Activated B cell treated with CpG ODN at 0.5 μM for 24 hours (primary cell): Measurements from ENCODE around the gene YLPM1. TPM values are rescaled to one million over a fixed set of nuclear protein-coding genes. Genes with fewer than 3 reads are reported as not detected.

Experiments
- ATAC-seq: fragments of 200-7000 bp; cut with Tn5 transposase; one replicate; pipeline ENCODE4 v1.10.0; 2021; ENCODE audit warnings: low read depth, mild to moderate bottlenecking, moderate library complexity
- CTCF ChIA-PET: fragments of 350-600 bp; sonication (Branson Sonifier 250); formaldehyde crosslinking; loops from one replicate; lab custom pipeline; 2021; ENCODE audit warnings: antibody characterized with exemption; lab: Charles Lee
- POLR2A ChIA-PET: fragments of 350-600 bp; sonication (Branson Sonifier 250); formaldehyde crosslinking; loops from one replicate; lab custom pipeline; 2021; ENCODE audit warnings: antibody characterized with exemption; lab: Charles Lee
- DNase-seq: peaks from one replicate; pipeline ENCODE4 v3.0.0; 2022
- H3K27ac Mint-ChIP-seq: one replicate; pipeline ENCODE4 v1.8.0; 2020; ENCODE audit warnings: mixed read lengths
- H3K27me3 Mint-ChIP-seq: one replicate; pipeline ENCODE4 v1.8.0; 2021; ENCODE audit warnings: mixed read lengths
- H3K36me3 Mint-ChIP-seq: one replicate; pipeline ENCODE4 v1.8.0; 2021; ENCODE audit warnings: low read depth, mixed read lengths
- H3K4me1 Mint-ChIP-seq: one replicate; pipeline ENCODE4 v1.8.0; 2021; ENCODE audit warnings: mixed read lengths
- H3K4me3 Mint-ChIP-seq: one replicate; pipeline ENCODE4 v1.8.0; 2020; ENCODE audit warnings: mild to moderate bottlenecking, mixed read lengths
- H3K9me3 Mint-ChIP-seq: one replicate; pipeline ENCODE4 v1.8.0; 2020; ENCODE audit warnings: mixed read lengths
- CTCF ChIP-seq: fragments of 200-600 bp; IDR thresholded peaks from one replicate; pipeline ENCODE4 v1.8.0; 2022; ENCODE audit warnings: antibody characterized with exemption, mild to moderate bottlenecking
- intact Hi-C: fragments of 100-400 bp; cut with micrococcal nuclease; formaldehyde crosslinking; loops from one replicate; pipeline ENCODE4 v1.15.1; 2024
- total RNA-seq: library from RNA; stranded (reverse); gene quantifications from 2 replicates; pipeline ENCODE4 v1.2.3, GENCODE V29; 2022

The YLPM1 gene
- total RNA-seq, 1 donor from 2014 or later = 85.9 TPM

- H3K4me1 Mint-ChIP-seq = peaks cover 4% of the 10 kb centered on the region
- DNase-seq = no peak
- POLR2A ChIA-PET = no interaction called here
- TF ChIP-seq CTCF = no peak
- no peak overlapping the region for H3K27ac Mint-ChIP-seq
- no peaks in the 10 kb centered on the region for H3K36me3 Mint-ChIP-seq
- H3K4me3 Mint-ChIP-seq = no peak overlapping the region
- ATAC-seq = no peak
- intact Hi-C loops = no loop called here
- no peaks in the 10 kb centered on the region for H3K27me3 Mint-ChIP-seq
- no peaks in the 10 kb centered on the region for H3K9me3 Mint-ChIP-seq
- CTCF ChIA-PET = interaction anchor here (1.2 kb wide), 1 partner anchor 13 kb away, joined by 3 read pairs; no protein-coding TSS in a partner anchor
Observed at GRCh38 chr14:74866708-74867389, 103.7 kb downstream of the YLPM1 start.

GRCh38 chr14:74867673-74868072 lies 104.6 kb downstream of the YLPM1 start:
- H3K36me3 Mint-ChIP-seq = no peaks in the 10 kb centered on the region
- no peak overlapping the region for H3K27ac Mint-ChIP-seq
- H3K9me3 Mint-ChIP-seq = no peaks in the 10 kb centered on the region
- CTCF ChIA-PET = interaction anchor here (0.9 to 1.2 kb wide), 2 partner anchors 12 to 40 kb away, joined by 3 read pairs; no protein-coding TSS in a partner anchor
- DNase-seq (no peak), ATAC-seq (no peak)
- intact Hi-C loops = no loop called here
- no peak overlapping the region for H3K4me3 Mint-ChIP-seq
- H3K4me1 Mint-ChIP-seq = peaks cover 4% of the 10 kb centered on the region
- no peaks in the 10 kb centered on the region for H3K27me3 Mint-ChIP-seq
- POLR2A ChIA-PET = no interaction called here
- no peak for TF ChIP-seq CTCF

GRCh38 chr14:74868739-74869138 lies 105.6 kb downstream of the YLPM1 start:
- Mint-ChIP-seq H3K4me1 (no peaks in the 10 kb centered on the region), H3K4me3 (no peak overlapping the region), H3K9me3 (no peaks in the 10 kb centered on the region), H3K27ac (no peak overlapping the region), H3K36me3 (no peaks in the 10 kb centered on the region), H3K27me3 (no peaks in the 10 kb centered on the region)
- DNase-seq (no peak), ATAC-seq (no peak)
- CTCF ChIA-PET = interaction anchor here (0.9 to 1.2 kb wide), 2 partner anchors 36 to 39 kb away, joined by 3 read pairs; no protein-coding TSS in a partner anchor
- intact Hi-C loops = no loop called here
- POLR2A ChIA-PET = interaction anchor here (0.7 kb wide), 1 partner anchor 328 kb away, joined by 3 read pairs; no protein-coding TSS in a partner anchor
- TF ChIP-seq CTCF = no peak

GRCh38 chr14:74871819-74872218 lies 108.7 kb downstream of the YLPM1 start:
- Mint-ChIP-seq H3K27me3 (no peaks in the 10 kb centered on the region), H3K4me3 (no peak overlapping the region), H3K27ac (no peak overlapping the region), H3K36me3 (no peaks in the 10 kb centered on the region), H3K4me1 (peaks cover 16% of the 10 kb centered on the region), H3K9me3 (no peaks in the 10 kb centered on the region)
- ChIA-PET POLR2A (interaction anchor here (1.0 kb wide), 1 partner anchor 34 kb away, joined by 3 read pairs; no protein-coding TSS in a partner anchor), CTCF (interaction anchor here (1.2 to 4.8 kb wide), 4 partner anchors 10 to 217 kb away, joined by 3 to 24 read pairs (median 7); no protein-coding TSS in a partner anchor)
- DNase-seq (no peak), ATAC-seq (no peak)
- no peak for TF ChIP-seq CTCF
- intact Hi-C loops = no loop called here

GRCh38 chr14:74875204-74875603 lies 112.1 kb downstream of the YLPM1 start:
- Mint-ChIP-seq H3K9me3 (no peaks in the 10 kb centered on the region), H3K36me3 (no peaks in the 10 kb centered on the region), H3K4me3 (no peak overlapping the region), H3K27ac (no peak overlapping the region), H3K4me1 (peaks cover 20% of the 10 kb centered on the region), H3K27me3 (no peaks in the 10 kb centered on the region)
- intact Hi-C loops = no loop called here
- DNase-seq (no peak), ATAC-seq (no peak)
- ChIA-PET POLR2A (no interaction called here), CTCF (interaction anchor here (8.9 kb wide), 1 partner anchor 31 kb away, joined by 58 read pairs; no protein-coding TSS in a partner anchor)
- no peak for TF ChIP-seq CTCF
